ENCODE results near the gene NPAS3. TPM values are rescaled to one million over a fixed set of nuclear protein-coding genes. Genes with fewer than 3 reads are reported as not detected.

Gene NPAS3
- total and polyA plus RNA-seq, 10 donors = 0.13 to 9.5 (median 2.9) TPM

GRCh38 chr14:33464254-33464962, 525.7 kb downstream of the NPAS3 start:
- no peaks in the 10 kb centered on the region for H3K36me3 ChIP-seq
- no peaks in the 10 kb centered on the region for H3K4me1 ChIP-seq
- H3K27me3 ChIP-seq (replicated peaks in 1 of 7) = no peaks in the 10 kb centered on the region
- TF ChIP-seq POLR2AphosphoS5 (IDR thresholded peaks at IDR 0.05) (no peak), POLR2A (IDR thresholded peaks at IDR 0.05) (no peak), CTCF (IDR thresholded peaks at IDR 0.05 in 8 of 11, conservative IDR thresholded peaks at IDR 0.05 in 3 of 11) (no peak)
- H3K9me3 ChIP-seq = no peaks in the 10 kb centered on the region
- no peak for DNase-seq
- 83 to 92% (median 88%) methylated on average over 10 of the region's 10 CpGs for WGBS, 5 donors
- no peak overlapping the region for H3K4me3 ChIP-seq
- intact Hi-C loops (cut with DNase I; ENCODE audit: low total_unique reads) = no loop called here
- no peak overlapping the region for H3K27ac ChIP-seq

- Histone ChIP-seq H3K36me3 (no peaks in the 10 kb centered on the region), H3K9me3 (no peaks in the 10 kb centered on the region), H3K27ac (no peak overlapping the region), H3K4me3 (no peak overlapping the region), H3K4me1 (no peaks in the 10 kb centered on the region), H3K27me3 (replicated peaks in 1 of 7) (no peaks in the 10 kb centered on the region)
- intact Hi-C loops (cut with DNase I; ENCODE audit: low total_unique reads) = no loop called here
- DNase-seq = no peak
- WGBS, 5 donors = 78 to 91% (median 83%) methylated on average over 10 of the region's 10 CpGs
- TF ChIP-seq POLR2AphosphoS5 (IDR thresholded peaks at IDR 0.05) = no peak
- no peak for TF ChIP-seq CTCF (IDR thresholded peaks at IDR 0.05 in 8 of 11, conservative IDR thresholded peaks at IDR 0.05 in 3 of 11)
- no peak for TF ChIP-seq POLR2A (IDR thresholded peaks at IDR 0.05)
Measured at GRCh38 chr14:33465846-33466700, 527.4 kb downstream of the NPAS3 start.

GRCh38 chr14:33467971-33468370, 529.3 kb downstream of the NPAS3 start:
- Histone ChIP-seq H3K27me3 (replicated peaks in 1 of 7) (no peaks in the 10 kb centered on the region), H3K4me3 (no peak overlapping the region), H3K9me3 (no peaks in the 10 kb centered on the region), H3K36me3 (no peaks in the 10 kb centered on the region), H3K4me1 (no peaks in the 10 kb centered on the region), H3K27ac (no peak overlapping the region)
- DNase-seq = no peak
- TF ChIP-seq CTCF (IDR thresholded peaks at IDR 0.05 in 8 of 11, conservative IDR thresholded peaks at IDR 0.05 in 3 of 11) (no peak), POLR2A (IDR thresholded peaks at IDR 0.05) (no peak), POLR2AphosphoS5 (IDR thresholded peaks at IDR 0.05) (no peak)
- intact Hi-C loops (cut with DNase I; ENCODE audit: low total_unique reads) = no loop called here
- 86 to 97% (median 87%) methylated on average over 4 of the region's 4 CpGs for WGBS, 5 donors

GRCh38 chr14:33469898-33470297, 531.2 kb downstream of the NPAS3 start:
- Histone ChIP-seq H3K27me3 (replicated peaks in 1 of 7) (no peaks in the 10 kb centered on the region), H3K9me3 (no peaks in the 10 kb centered on the region), H3K4me3 (no peak overlapping the region), H3K4me1 (no peaks in the 10 kb centered on the region), H3K27ac (no peak overlapping the region), H3K36me3 (no peaks in the 10 kb centered on the region)
- TF ChIP-seq CTCF (IDR thresholded peaks at IDR 0.05 in 8 of 11, conservative IDR thresholded peaks at IDR 0.05 in 3 of 11) = no peak
- no peak for TF ChIP-seq POLR2A (IDR thresholded peaks at IDR 0.05)
- no peak for TF ChIP-seq POLR2AphosphoS5 (IDR thresholded peaks at IDR 0.05)
- intact Hi-C loops (cut with DNase I; ENCODE audit: low total_unique reads) = no loop called here
- no peak for DNase-seq
- WGBS, 5 donors = 59 to 80% (median 76%) methylated on average over 1 of the region's 1 CpG
